ENCODE results near the gene ACTG1. TPM values are rescaled to one million over a fixed set of nuclear protein-coding genes. Genes with fewer than 3 reads are reported as not detected.

ACTG1 gene
- total RNA-seq, result 1,000 to 10,000 TPM; 4,461 to 5,616 TPM
- polyA plus RNA-seq (2013, experiment 1 of 2), result 4,463 TPM
- polyA plus RNA-seq (2013, experiment 2 of 2), result 3,951 TPM
- long read RNA-seq, experiment 1, transcript ACTG1-206 (6 exons, 1,919 nt), result major isoform, 376 of 1,712 reads
- long read RNA-seq, experiment 1, transcript ACTG1-210 (5 exons, 2,256 nt), result minor isoform, 261 of 1,712 reads
- long read RNA-seq, experiment 1, transcript ACTG1-212 (4 exons, 1,698 nt), result minor isoform, 87 of 1,712 reads
- long read RNA-seq, experiment 1, transcript ACTG1-207 (3 exons, 1,678 nt), result minor isoform, 247 of 1,712 reads
- long read RNA-seq, experiment 1, partial matches to known transcripts, result 88 of 1,712 reads
- long read RNA-seq, experiment 1, other reads (novel, unspliced or antisense), result 650 of 1,712 reads
- long read RNA-seq, experiment 2, transcript ACTG1-214 (7 exons, 1,720 nt), result minor isoform, 150 of 6,319 reads
- long read RNA-seq, experiment 2, transcript ACTG1-207 (3 exons, 1,678 nt), result minor isoform, 248 of 6,319 reads
- long read RNA-seq, experiment 2, transcript ACTG1-206 (6 exons, 1,919 nt), result major isoform, 5,282 of 6,319 reads
- long read RNA-seq, experiment 2, transcript ACTG1-212 (4 exons, 1,698 nt), result minor isoform, 257 of 6,319 reads
- long read RNA-seq, experiment 2, partial matches to known transcripts, result 78 of 6,319 reads
- long read RNA-seq, experiment 2, other reads (novel, unspliced or antisense), result 148 of 6,319 reads
- long read RNA-seq, experiment 3, transcript ACTG1-212 (4 exons, 1,698 nt), result minor isoform, 71 of 10,873 reads
- long read RNA-seq, experiment 3, transcript ACTG1-210 (5 exons, 2,256 nt), result minor isoform, 183 of 10,873 reads
- long read RNA-seq, experiment 3, transcript ACTG1-214 (7 exons, 1,720 nt), result minor isoform, 642 of 10,873 reads
- long read RNA-seq, experiment 3, transcript ACTG1-206 (6 exons, 1,919 nt), result major isoform, 9,773 of 10,873 reads
- long read RNA-seq, experiment 3, partial matches to known transcripts, result 39 of 10,873 reads
- long read RNA-seq, experiment 3, other reads (novel, unspliced or antisense), result 82 of 10,873 reads
- long read RNA-seq, experiment 4, transcript ACTG1-206 (6 exons, 1,919 nt), result major isoform, 4,818 of 5,414 reads
- long read RNA-seq, experiment 4, transcript ACTG1-210 (5 exons, 2,256 nt), result minor isoform, 18 of 5,414 reads
- long read RNA-seq, experiment 4, transcript ACTG1-214 (7 exons, 1,720 nt), result minor isoform, 364 of 5,414 reads
- long read RNA-seq, experiment 4, transcript ACTG1-212 (4 exons, 1,698 nt), result minor isoform, 130 of 5,414 reads
- long read RNA-seq, experiment 4, partial matches to known transcripts, result 30 of 5,414 reads
- long read RNA-seq, experiment 4, other reads (novel, unspliced or antisense), result 38 of 5,414 reads

DNA sequence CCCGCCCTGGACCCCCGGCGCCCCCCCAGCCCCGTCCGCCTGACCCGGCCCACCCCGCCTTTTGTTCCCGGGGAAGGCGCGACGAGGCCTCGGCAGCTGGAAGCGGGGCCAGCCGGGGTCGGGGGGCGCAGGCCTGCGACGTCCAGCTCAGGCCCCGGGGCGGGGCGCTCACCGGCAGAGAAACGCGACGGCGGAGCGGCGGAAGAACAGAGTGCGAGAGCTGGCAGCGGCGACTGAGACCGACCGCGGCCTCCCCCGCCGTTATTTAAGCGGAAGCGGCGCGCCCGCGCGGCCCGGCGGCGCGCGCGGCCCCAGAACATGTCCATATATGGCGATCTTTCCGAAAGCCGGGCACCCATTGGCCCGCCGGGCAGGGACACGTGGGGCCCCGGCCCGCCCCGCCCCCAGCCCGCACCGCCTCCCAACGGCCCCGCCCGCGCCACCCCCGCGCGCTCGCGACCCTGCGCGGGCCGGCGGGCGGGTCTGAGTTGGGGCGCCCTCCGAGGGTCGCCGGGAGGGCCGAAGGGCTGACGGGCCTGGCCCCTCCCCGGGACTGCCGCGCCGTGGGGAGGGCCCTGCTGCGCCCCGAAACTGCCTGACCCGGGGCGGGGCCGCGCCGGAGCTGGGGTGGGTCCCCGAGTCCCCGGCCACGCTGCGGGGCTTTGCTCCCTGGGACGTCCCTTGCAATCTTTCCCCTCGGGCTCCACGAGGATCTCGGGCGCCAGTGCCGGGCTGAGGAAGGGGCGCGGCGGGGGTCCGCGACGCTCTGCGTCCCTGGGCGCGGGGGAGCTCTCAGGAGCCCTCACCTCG lies at the start of gene ACTG1:
Gene ACTG1 (minus strand): TSS at position 238 of the 810 bp plus-strand sequence. CDS start 445 bp downstream, outside the sequence.
- Histone ChIP-seq H3K36me3 (ENCODE audit: control insufficient read depth, insufficient read depth, low read length) (peaks cover 46% of the 10 kb centered on the region), H3K9ac (ENCODE audit: extremely low read depth, low read length, poor library complexity, severe bottlenecking) (peak within 1 kb of the TSS; percentile 99), H3K27me3 (ENCODE audit: control insufficient read depth, insufficient read depth, low read length, poor library complexity, severe bottlenecking) (no peaks in the 10 kb centered on the region), H3K4me1 (ENCODE audit: control insufficient read depth, insufficient read depth, low read length) (peaks cover 7% of the 10 kb centered on the region), H3K9me3 (ENCODE audit: control insufficient read depth, low read length) (no peaks in the 10 kb centered on the region), H3K27ac (ENCODE audit: low read depth, low read length) (peak within 1 kb of the TSS; percentile 96), H3K4me3 (ENCODE audit: low read length) (peak within 1 kb of the TSS; percentile 95)
- DNase-seq, result peak; percentile 97
- Mint-ChIP-seq H3K4me3 (peak within 1 kb of the TSS; percentile 98), H3K27me3 (ENCODE audit: insufficient read depth) (no peaks in the 10 kb centered on the region), H3K36me3 (ENCODE audit: low read depth) (peaks cover 45% of the 10 kb centered on the region), H3K4me1 (peaks cover 26% of the 10 kb centered on the region), H3K9me3 (peaks cover 6% of the 10 kb centered on the region), H3K27ac (peak within 1 kb of the TSS; percentile 97)
- 0% methylated on average over 28 to 111 of the region's 111 CpGs for WGBS, 2 experiments (ENCODE audit: insufficient coverage in 1 of 2, insufficient read length in 1 of 2)
- TF ChIP-seq, protein P1, sequence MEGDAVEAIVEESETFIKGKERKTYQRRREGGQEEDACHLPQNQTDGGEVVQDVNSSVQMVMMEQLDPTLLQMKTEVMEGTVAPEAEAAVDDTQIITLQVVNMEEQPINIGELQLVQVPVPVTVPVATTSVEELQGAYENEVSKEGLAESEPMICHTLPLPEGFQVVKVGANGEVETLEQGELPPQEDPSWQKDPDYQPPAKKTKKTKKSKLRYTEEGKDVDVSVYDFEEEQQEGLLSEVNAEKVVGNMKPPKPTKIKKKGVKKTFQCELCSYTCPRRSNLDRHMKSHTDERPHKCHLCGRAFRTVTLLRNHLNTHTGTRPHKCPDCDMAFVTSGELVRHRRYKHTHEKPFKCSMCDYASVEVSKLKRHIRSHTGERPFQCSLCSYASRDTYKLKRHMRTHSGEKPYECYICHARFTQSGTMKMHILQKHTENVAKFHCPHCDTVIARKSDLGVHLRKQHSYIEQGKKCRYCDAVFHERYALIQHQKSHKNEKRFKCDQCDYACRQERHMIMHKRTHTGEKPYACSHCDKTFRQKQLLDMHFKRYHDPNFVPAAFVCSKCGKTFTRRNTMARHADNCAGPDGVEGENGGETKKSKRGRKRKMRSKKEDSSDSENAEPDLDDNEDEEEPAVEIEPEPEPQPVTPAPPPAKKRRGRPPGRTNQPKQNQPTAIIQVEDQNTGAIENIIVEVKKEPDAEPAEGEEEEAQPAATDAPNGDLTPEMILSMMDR (conservative IDR thresholded peaks at IDR 0.05), result no peak

- H3K9ac ChIP-seq (ENCODE audit: extremely low read depth, low read length, poor library complexity, severe bottlenecking), result no peak overlapping the region
- no peak overlapping the region for H3K27ac ChIP-seq (ENCODE audit: low read depth, low read length)
- no peaks in the 10 kb centered on the region for H3K9me3 ChIP-seq (ENCODE audit: control insufficient read depth, low read length)
- Mint-ChIP-seq H3K9me3 (no peaks in the 10 kb centered on the region), H3K36me3 (ENCODE audit: low read depth) (peaks cover 60% of the 10 kb centered on the region), H3K27me3 (ENCODE audit: insufficient read depth) (no peaks in the 10 kb centered on the region), H3K4me1 (no peaks in the 10 kb centered on the region), H3K4me3 (no peak overlapping the region), H3K27ac (no peak overlapping the region)
- DNase-seq, result no peak
- TF ChIP-seq, protein P1 (conservative IDR thresholded peaks at IDR 0.05), result no peak
- H3K4me1 ChIP-seq (ENCODE audit: control insufficient read depth, insufficient read depth, low read length), result no peaks in the 10 kb centered on the region
- H3K36me3 ChIP-seq (ENCODE audit: control insufficient read depth, insufficient read depth, low read length), result peaks cover 80% of the 10 kb centered on the region
- H3K4me3 ChIP-seq (ENCODE audit: low read length), result no peak overlapping the region
- WGBS, 2 experiments (ENCODE audit: insufficient coverage in 1 of 2, insufficient read length in 1 of 2), result 88 to 93% methylated on average over 3 to 4 of the region's 4 CpGs
- no peaks in the 10 kb centered on the region for H3K27me3 ChIP-seq (ENCODE audit: control insufficient read depth, insufficient read depth, low read length, poor library complexity, severe bottlenecking)
These were observed 48.9 kb upstream of the ACTG1 start for GRCh38 chr17:81561494-81561885.
